HG03280 (cell line): ENCODE results near the gene AGBL3.
"Not testable (repeated sequence)": the region's sequence is repeated elsewhere in the genome, so short reads cannot be mapped to it uniquely, and the experiment has no call there.

ENCODE experiments used
- ATAC-seq: cut with Tn5 transposase; IDR thresholded peaks from one replicate; pipeline ENCODE4 v1.9.1; 2021; ENCODE audit warnings: mild to moderate bottlenecking, moderate library complexity; ENCODE audit not compliant: unreplicated experiment

The AGBL3 gene

GRCh38 chr7:135074531-135074930 is 88.2 kb downstream of the AGBL3 start:
- no peak for ATAC-seq

GRCh38 chr7:135075716-135076115 is 89.4 kb downstream of the AGBL3 start:
- ATAC-seq, result no peak

DNA sequence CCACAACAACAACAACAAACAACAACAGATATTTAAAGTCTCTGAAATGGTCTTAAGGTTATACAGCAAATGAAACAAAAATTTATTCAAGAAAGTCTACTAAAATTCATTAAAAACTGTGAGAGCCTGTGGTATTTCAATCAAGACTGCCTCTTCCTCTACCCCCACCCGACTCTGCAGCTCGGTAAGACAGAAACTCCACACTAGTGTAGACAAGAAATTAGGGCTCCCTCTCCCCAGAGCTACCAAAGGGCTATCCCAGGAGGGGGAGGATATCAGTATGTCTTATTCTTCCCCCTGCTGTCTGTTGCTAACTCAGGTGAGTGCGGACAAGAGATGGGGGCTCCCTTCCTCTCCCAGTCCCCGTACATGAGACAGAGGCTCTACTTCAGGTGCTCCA is 90.6 kb downstream of the AGBL3 start:
- no peak for ATAC-seq

GRCh38 chr7:135077642-135078041 is 91.3 kb downstream of the AGBL3 start:
- no peak for ATAC-seq

DNA sequence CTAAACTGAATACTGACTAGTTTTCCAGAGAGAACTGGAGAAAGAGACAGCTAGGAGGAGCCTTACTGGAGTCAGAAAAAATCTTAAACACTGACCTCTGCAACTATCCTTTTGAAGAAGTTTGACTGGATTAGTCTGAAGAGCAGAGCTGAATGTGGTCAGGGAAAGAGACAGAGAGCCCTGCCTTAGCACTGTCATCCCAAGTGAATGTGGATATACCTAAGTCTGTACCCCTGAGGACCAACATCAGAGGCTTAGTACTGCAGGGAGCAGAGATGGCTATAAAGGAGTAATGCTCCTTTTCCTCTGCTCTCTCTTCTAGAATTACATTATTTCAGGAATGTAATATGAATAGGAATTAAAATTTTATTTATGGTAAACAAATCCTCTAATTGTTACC is 91.7 kb downstream of the AGBL3 start:
- ATAC-seq, result no peak

DNA sequence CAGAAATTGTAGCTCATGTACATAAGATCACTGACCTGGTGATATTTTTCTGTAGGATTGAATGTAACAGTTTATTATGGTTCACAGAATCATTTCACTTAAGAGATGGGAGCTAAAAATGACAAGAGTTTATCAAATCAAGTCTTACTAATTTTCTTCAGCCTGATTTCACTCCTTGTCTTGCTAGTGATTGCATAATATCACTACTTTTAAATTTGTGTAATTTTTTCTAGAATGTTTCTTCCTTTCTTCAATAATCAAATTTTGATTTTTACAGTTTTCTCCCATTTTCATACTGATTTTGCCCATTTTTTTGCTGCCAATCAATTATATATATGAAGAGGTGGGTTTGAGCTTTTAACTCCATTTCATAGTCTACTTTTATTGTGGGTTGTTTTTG is 92.8 kb downstream of the AGBL3 start:
- no peak for ATAC-seq

DNA sequence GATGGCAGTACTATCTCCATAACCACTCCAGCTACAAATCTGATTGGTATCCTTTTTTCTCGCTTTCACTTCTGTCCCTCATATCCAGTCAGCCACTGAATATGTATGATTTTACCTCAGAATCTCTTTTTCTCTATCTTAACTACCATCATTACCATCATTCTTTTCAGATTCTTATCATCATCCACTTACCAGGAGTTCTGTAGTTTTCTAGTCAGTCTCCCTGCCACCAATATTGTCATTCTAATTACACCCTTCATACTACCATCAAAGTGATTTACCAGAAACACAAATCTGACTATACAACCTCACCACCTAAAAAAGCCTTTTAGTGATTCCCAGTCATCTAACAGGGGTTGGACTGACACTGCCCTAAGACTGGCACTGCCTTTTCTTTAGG is 96.7 kb downstream of the AGBL3 start:
- ATAC-seq, result no peak

GRCh38 chr7:135088566-135088965 is 102.3 kb downstream of the AGBL3 start:
- ATAC-seq, result no peak

DNA sequence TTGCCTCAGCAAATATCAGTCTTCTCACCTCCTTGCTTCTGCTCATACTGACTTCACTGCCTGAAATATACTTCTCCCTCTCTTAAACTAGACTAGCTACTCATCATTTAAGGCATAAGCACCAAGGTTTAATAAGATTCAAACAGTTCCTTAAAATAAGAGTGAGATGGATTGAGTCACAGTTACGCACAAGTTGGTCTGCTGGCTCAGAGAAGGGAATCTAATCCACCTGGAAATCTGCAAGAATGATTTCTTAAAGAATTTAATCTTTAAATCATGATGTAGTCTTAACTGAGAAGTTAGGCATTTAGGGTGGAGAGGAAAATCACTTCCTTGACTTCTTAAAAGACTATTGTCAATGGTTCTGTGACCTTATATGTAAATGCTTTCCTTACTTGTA is 105.4 kb downstream of the AGBL3 start:
- ATAC-seq, result no peak

DNA sequence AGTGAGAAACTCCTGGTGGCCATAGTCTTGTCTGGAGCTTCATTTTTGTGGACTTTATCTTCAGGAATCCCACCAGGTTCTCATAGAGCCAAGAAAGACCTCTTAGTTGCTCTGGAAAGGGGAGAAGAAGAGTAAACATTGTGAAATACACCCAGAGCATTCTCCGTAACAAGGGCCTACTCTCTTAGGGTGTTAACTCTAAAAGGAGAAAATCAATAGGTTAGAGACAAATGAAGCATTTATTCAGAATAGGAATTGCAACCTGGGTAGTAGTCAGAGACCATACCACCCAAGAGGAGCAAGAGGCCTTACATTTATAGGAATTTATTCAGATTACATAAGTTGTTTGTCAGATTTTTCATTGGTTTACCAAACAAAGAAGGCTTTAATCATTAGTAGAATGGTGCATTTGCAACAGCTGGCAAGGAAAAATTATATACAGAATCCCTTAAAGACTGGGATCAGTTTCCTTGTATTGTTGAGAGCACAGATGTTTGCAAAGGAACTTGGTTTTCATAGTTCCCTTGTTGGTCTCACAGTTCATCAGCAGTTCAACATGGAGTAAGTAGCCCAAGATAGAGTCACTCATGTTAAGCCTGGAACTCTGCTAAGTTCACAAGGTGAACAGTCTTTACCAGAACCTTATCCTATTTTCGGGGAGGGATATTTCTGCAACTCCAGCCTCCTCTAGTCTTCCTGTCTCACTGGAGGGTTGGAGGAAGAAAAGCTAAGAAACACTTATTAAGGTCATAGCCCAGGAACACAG is 108.3 kb downstream of the AGBL3 start:
- no peak for ATAC-seq

DNA sequence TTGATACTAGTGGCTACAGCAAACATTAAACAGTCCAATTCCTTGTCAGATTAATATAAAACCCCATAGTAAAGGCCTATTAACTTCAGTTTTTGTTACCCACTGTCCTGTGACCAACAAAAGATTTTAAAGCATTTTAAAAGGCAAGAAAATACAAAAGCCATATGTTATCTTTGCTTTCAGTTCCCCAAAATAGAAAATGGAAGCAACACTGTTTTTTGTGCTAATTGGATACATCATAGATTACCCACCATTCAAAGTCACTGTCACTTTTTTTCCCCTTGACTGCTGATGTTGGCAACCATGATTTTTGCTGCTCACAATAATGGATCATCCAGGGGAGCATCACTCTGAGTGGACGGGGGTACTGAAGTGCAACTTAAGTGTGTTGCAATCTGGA is 109.1 kb downstream of the AGBL3 start:
- ATAC-seq, result no peak

DNA sequence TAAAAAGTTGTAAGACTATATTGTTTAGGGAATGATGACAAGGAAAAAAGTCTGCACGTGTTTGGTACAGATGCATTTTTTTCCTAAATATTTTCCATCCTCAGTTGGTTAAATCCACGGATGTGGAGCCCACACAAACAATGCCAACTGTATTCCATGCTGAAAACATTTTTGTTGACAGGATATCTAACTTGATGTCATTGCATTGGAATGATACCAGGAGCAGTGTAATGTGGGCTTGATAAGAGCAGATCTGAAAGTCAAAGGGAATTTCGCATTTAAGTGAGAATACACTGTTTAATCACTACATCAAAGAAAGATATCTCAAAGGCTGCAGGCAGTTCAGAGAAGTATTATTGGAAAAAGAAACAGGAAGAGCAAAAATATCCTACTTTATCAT is 112.1 kb downstream of the AGBL3 start:
- no peak for ATAC-seq

DNA sequence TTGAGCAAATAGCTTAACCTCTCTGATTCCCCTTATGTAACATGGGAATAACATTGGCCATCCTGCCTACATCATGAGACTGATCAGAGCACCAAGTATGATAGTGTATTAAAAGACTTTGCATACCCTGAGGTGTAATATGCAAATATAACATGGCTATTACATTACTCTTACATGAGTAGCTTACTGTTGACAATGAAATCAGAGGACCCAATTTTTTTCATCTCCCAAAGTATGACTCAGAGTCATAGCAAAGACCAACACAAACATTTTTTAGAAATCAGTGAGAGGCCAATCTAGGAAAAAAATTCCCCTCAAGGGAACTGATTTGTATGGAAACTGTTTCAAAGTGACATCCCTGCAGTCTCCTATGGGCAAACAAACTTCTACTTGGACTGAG is 114.5 kb downstream of the AGBL3 start:
- no peak for ATAC-seq

DNA sequence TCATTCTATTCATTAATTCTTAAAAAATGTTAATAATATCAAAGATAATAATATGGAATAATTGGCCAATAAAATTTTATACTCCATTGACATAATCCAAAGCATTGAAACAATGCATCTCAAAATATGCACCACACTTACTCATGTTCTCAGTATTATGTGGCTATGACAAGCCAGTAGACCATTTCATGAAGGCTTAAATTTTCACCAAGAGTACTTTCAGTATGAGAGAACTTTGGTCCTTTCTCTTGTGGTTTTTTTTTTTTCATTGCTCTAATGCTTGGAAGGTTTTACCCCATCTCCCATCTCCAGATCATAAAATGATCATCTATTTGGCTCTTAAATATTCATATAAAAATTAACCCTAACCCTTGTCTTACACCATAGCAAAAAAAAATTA is 116.1 kb downstream of the AGBL3 start:
- no peak for ATAC-seq

GRCh38 chr7:135109562-135109961 is 123.3 kb downstream of the AGBL3 start:
- ATAC-seq, result no peak

DNA sequence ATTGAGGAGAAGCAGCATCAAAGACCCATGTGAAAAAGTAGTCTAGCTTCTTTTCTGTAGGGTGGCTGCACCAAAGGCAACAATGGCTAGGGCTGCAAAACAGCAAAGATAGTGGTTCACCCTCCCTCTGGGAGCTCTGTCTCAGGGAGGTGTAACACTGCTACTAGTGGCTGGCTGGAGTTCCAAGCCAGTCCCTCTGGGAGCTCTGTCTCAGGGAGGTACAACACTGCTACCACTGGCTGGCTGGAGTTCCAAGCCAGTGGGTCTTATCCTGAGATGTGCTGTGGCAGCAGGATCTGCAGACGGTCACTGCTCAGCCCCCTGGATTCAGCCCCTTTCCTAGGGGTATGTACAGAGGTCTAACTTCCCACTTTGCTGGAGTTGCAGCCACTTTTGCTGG is 123.7 kb downstream of the AGBL3 start:
- no peak for ATAC-seq

- ATAC-seq, result no peak
Observed at GRCh38 chr7:135111379-135111778, 125.1 kb downstream of the AGBL3 start.

GRCh38 chr7:135114622-135115021 is 128.3 kb downstream of the AGBL3 start:
- no peak for ATAC-seq

- no peak for ATAC-seq
Observed at GRCh38 chr7:135117096-135117495, 130.8 kb downstream of the AGBL3 start.

- no peak for ATAC-seq
Observed at GRCh38 chr7:135121868-135122267, 135.6 kb downstream of the AGBL3 start.

GRCh38 chr7:135124631-135125030 is 138.3 kb downstream of the AGBL3 start:
- not testable (repeated sequence) for ATAC-seq

- ATAC-seq, result no peak
Observed at GRCh38 chr7:135128931-135129330, 142.6 kb downstream of the AGBL3 start.

- no peak for ATAC-seq
Observed at GRCh38 chr7:135129579-135129978, 143.3 kb downstream of the AGBL3 start.
